ENCODE measurements around the gene CAPS. TPM values are rescaled to one million over a fixed set of nuclear protein-coding genes. Genes with fewer than 3 reads are reported as not detected.
A peak's percentile ranks its signal among the peaks of the same experiment; 100 is the strongest.

The CAPS gene
- polyA plus RNA-seq, 2 of the 4 experiments (the other 2 are of a cell fraction), result 1.4 to 1.7 TPM

DNA sequence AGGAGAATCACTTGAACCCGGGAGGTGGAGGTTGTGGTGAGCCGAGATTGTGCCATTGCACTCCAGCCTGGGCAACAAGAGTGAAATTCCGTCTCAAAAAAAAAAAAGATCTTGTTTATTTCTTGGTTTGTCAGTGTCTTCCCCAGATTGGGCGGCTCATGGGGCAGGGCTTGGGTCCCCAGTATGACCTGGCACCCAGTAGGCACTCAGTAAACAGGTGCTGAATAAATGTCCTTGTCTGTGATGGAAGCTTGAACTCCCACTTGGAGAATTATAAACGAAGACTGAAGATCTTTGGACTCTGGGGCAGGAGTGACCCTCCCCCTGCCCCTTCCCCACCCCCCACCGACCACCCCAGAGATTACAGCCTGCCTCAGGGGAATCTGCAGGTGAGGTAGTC lies 33.9 kb upstream of the CAPS start:
- Histone ChIP-seq H3K4me1 (peaks cover 42% of the 10 kb centered on the region), H3K4me2 (peak overlapping the region; percentile 70), H3K27ac (peak overlapping the region; percentile 67 to 72), H3K4me3 (no peak overlapping the region), H3K9me3 (no peaks in the 10 kb centered on the region)
- WGBS (ENCODE audit: missing lambda C conversion rate), result 32% methylated on average over 5 of the region's 6 CpGs
- DNase-seq (ENCODE audit: low read depth in 1 of 2, low spot score in 1 of 2), result no peak
- no peak for ATAC-seq
- FAIRE-seq, result no peak
- ChIA-PET CTCF (interaction anchor here (1.5 kb wide), 1 partner anchor 76 kb away, joined by 4 read pairs; no protein-coding TSS in a partner anchor), POLR2A (no interaction called here)
- TF ChIP-seq FOSL2 (IDR thresholded peaks at IDR 0.05), result no peak
- TF ChIP-seq FOSL2 (CRISPR knock-in tag; IDR thresholded peaks at IDR 0.05), result no peak
- TF ChIP-seq RNF2 (IDR thresholded peaks at IDR 0.05; ENCODE audit: borderline replicate concordance, low read depth), result no peak
- TF ChIP-seq, protein P1, sequence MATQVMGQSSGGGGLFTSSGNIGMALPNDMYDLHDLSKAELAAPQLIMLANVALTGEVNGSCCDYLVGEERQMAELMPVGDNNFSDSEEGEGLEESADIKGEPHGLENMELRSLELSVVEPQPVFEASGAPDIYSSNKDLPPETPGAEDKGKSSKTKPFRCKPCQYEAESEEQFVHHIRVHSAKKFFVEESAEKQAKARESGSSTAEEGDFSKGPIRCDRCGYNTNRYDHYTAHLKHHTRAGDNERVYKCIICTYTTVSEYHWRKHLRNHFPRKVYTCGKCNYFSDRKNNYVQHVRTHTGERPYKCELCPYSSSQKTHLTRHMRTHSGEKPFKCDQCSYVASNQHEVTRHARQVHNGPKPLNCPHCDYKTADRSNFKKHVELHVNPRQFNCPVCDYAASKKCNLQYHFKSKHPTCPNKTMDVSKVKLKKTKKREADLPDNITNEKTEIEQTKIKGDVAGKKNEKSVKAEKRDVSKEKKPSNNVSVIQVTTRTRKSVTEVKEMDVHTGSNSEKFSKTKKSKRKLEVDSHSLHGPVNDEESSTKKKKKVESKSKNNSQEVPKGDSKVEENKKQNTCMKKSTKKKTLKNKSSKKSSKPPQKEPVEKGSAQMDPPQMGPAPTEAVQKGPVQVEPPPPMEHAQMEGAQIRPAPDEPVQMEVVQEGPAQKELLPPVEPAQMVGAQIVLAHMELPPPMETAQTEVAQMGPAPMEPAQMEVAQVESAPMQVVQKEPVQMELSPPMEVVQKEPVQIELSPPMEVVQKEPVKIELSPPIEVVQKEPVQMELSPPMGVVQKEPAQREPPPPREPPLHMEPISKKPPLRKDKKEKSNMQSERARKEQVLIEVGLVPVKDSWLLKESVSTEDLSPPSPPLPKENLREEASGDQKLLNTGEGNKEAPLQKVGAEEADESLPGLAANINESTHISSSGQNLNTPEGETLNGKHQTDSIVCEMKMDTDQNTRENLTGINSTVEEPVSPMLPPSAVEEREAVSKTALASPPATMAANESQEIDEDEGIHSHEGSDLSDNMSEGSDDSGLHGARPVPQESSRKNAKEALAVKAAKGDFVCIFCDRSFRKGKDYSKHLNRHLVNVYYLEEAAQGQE (IDR thresholded peaks at IDR 0.05), result no peak
- TF ChIP-seq RCOR1 (IDR thresholded peaks at IDR 0.05; ENCODE audit: low read depth, low read length), result no peak
- no peak for TF ChIP-seq NPAS2 (CRISPR knock-in tag; IDR thresholded peaks at IDR 0.05; ENCODE audit: borderline replicate concordance)
- TF ChIP-seq KDM1A (IDR thresholded peaks at IDR 0.05; ENCODE audit: low read depth), result no peak
- TF ChIP-seq GATA3 (IDR thresholded peaks at IDR 0.05; ENCODE audit: borderline replicate concordance), result no peak
- TF ChIP-seq CHD4 (IDR thresholded peaks at IDR 0.05; ENCODE audit: borderline replicate concordance), result no peak
- TF ChIP-seq JUNB (IDR thresholded peaks at IDR 0.05), result no peak

DNA sequence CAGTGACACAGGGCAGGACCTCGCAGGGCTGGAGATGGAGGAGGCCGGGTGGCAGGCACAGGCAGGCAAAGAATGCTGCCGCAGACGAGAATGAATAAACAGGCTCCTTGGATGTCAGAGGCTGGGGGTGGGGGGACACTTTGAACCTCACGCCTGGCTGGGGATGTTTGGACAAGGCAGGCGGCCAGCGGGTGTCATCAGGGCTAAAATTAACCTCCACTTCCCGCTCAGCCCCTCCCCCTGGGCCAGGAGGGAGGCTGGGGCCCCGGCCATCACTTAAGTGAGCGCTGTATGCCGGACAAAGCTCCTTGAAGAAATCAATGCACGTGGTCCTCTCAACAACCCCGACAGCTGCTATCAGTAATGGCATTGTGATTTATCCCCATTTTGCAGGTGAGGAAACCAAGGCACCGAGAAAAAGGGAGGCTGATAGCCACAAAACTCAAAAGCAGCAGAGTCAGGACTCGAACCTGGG lies 33.4 kb upstream of the CAPS start:
- no peak for FAIRE-seq
- peak; percentile 16 to 37; a peak in 2 of 5 replicates for TF ChIP-seq EP300 (IDR thresholded peaks at IDR 0.05)
- TF ChIP-seq EHMT2 (IDR thresholded peaks at IDR 0.05; ENCODE audit: low read depth), result no peak
- TF ChIP-seq JUN (IDR thresholded peaks at IDR 0.05), result peak in 1 of 2 experiments; percentile 33; a peak in 1 of 5 replicates
- 0 out of 2 replicates have a peak, but pooled peaks have one; percentile 50 for TF ChIP-seq KDM1A (IDR thresholded peaks at IDR 0.05; ENCODE audit: low read depth)
- 0 out of 2 replicates have a peak, but pooled peaks have one; percentile 45 for TF ChIP-seq HDAC2 (IDR thresholded peaks at IDR 0.05)
- TF ChIP-seq MAFK (IDR thresholded peaks at IDR 0.05; ENCODE audit: partially characterized antibody), result no peak
- Histone ChIP-seq H3K9me3 (no peaks in the 10 kb centered on the region), H3K4me3 (no peak overlapping the region), H3K4me1 (peaks cover 38% of the 10 kb centered on the region), H3K4me2 (peak overlapping the region; percentile 70), H3K27ac (peak overlapping the region; percentile 67 to 72)
- 27% methylated on average over 11 of the region's 15 CpGs for WGBS (ENCODE audit: missing lambda C conversion rate)
- peak; percentile 44 to 59; a peak in 4 of 6 replicates for ATAC-seq
- ChIA-PET CTCF (interaction anchor here (1.5 kb wide), 1 partner anchor 77 kb away, joined by 4 read pairs; no protein-coding TSS in a partner anchor), POLR2A (no interaction called here)
- peak in 1 of 2 experiments; percentile 63 for DNase-seq (ENCODE audit: low read depth in 1 of 2, low spot score in 1 of 2)

DNA sequence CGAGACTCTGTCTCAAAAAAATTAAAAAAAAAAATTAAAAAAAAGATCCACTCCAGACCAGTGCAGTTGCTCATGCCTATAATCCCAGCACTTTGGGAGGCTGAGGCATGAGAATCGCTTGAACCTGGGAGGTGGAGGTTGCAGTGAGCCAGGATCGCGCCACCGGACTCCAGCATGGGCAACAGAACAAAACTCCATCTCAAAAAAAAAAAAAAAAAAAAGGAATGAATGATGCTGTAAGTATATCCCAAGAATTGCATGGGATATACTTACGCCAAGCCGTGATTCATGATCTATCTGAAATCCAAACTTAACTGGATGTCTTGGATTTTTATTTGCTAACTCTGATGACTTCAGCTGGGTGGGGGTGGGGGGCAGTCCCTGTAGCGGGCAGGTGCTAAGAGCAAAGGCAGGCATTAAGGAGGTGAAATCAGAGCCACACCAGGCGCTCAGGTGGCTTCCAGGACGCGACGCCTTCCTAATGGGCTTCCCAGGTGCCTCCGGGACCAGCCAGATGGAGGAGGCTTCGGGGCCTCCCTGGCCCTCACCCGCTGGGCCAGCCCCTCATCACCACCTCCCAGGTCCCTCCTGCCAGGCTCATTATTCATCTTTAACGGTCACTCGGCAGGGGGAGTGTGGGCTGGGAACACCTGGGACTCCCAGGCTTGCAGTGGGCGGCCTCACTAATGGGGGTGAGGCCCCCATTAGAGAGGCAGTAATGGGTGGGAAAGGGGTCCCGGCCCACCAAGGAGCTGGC lies 32.3 kb upstream of the CAPS start:
- H3K27ac ChIP-seq, result peak overlapping the region; percentile 67 to 72; a peak in 5 of 6 replicates
- H3K4me2 ChIP-seq, result no peak overlapping the region
- ChIA-PET CTCF (interaction anchor here (0.9 to 1.5 kb wide), 2 partner anchors 78 to 108 kb away, joined by 3 to 4 read pairs; no protein-coding TSS in a partner anchor), POLR2A (interaction anchor here (1.1 kb wide), 1 partner anchor 54 kb away, joined by 3 read pairs; no protein-coding TSS in a partner anchor)
- TF ChIP-seq EP300 (IDR thresholded peaks at IDR 0.05) (no peak), RCOR1 (IDR thresholded peaks at IDR 0.05; ENCODE audit: low read depth, low read length) (no peak), EHF (CRISPR knock-in tag; IDR thresholded peaks at IDR 0.05) (no peak)
- no peak for ATAC-seq
- DNase-seq (ENCODE audit: low read depth in 1 of 2, low spot score in 1 of 2), result no peak
- no peak overlapping the region for H3K4me3 ChIP-seq
- H3K4me1 ChIP-seq, result peaks cover 38% of the 10 kb centered on the region
- no peaks in the 10 kb centered on the region for H3K9me3 ChIP-seq
- 73% methylated on average over 15 of the region's 19 CpGs for WGBS (ENCODE audit: missing lambda C conversion rate)
- FAIRE-seq, result no peak
